ENCODE measurements around the gene MAP3K8.

Gene MAP3K8

GRCh38 chr10:30433730-30434272 lies at the start of gene MAP3K8:
TSS of gene MAP3K8 (plus strand) at chr10:30434184. CDS start at chr10:30438939, 4,755 bp downstream.
- DNase-seq = peak; percentile 91

DNA sequence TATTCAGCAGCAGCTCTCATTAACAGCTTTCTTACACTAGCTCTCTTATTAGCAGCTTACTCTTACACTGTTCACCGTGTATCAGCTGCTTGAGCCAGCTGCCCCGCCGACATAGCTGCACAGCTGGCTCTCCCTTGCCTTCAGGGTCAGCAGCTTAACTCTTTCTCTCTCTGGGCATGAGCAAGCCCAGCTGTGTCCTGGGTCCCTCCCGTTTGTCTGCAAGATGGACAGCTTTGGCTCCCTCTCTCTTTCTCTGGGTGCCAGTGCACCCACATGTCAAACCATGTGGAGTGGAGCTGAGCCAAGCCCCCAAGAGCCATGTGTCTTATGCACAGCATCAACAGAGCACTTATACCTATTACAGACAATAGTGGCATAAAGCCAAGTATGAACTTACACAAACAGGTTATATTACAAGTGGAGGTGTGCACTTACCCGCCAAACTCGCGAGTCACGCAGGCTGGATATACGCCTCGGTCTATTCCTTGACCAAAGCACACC lies 49.2 kb upstream of the MAP3K8 start:
- DNase-seq = peak; percentile 72

- DNase-seq = peak; percentile 13
These were observed 47.0 kb upstream of the MAP3K8 start for GRCh38 chr10:30386801-30387588.

DNA sequence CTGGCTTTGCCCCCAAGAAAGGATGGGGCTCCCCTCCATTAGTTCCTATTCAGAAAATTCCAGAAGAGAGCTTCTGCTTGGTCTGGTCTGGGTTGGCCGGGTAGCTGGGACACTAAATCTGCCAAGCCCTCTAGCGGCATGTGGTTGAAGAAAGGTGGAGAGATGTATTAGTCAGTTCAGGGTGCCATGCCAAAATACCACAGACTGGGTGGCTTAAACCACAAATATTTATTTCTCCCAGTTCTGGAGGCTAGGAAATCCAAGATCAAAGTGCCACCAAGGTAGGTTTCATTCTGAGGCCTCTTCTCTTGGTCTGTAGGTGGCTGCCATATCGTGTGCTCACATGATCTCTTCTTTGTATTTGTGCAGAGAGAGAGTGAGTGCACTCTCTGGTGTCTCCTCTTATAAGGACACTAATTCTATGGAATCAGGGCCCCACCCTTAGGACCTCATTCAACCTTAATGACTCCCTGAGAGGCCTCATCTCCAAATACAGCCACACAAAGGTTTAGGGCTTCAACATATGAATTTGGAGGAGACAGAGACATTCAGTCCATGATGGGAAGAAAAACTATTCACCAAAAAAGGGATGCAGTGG lies 46.2 kb upstream of the MAP3K8 start:
- peak; percentile 62 for DNase-seq

- DNase-seq = no peak
These were observed 44.4 kb upstream of the MAP3K8 start for GRCh38 chr10:30389543-30389942.

- DNase-seq = no peak
These were observed 43.8 kb upstream of the MAP3K8 start for GRCh38 chr10:30390207-30390606.

DNA sequence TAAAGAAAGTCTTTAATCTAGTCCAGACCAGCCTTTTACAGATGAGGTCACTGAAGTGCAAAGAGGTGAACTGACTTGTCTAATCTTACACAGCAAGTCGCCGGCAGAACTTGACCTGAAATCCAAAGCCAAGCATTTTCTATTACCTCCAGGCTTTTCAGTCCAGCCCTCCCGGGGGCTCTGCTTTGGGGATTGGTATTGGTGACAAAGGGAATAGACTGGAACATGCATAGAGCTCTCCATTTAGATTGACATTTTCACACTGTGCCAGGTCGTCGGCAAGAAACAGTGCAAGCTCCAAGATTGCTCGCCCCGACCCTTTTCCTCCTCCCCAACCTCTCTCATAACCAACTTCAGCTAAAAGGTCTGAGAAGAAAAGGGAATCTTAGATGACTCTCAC lies 42.7 kb upstream of the MAP3K8 start:
- DNase-seq = no peak

- DNase-seq = peak; percentile 47
These were observed 41.4 kb upstream of the MAP3K8 start for GRCh38 chr10:30392564-30392990.

- no peak for DNase-seq
These were observed 37.7 kb upstream of the MAP3K8 start for GRCh38 chr10:30396293-30396692.

GRCh38 chr10:30396698-30397097 lies 37.3 kb upstream of the MAP3K8 start:
- DNase-seq = no peak

- DNase-seq = no peak
These were observed 35.8 kb upstream of the MAP3K8 start for GRCh38 chr10:30398193-30398592.

GRCh38 chr10:30398788-30399187 lies 35.2 kb upstream of the MAP3K8 start:
- DNase-seq = no peak

GRCh38 chr10:30403494-30403893 lies 30.5 kb upstream of the MAP3K8 start:
- DNase-seq = no peak

GRCh38 chr10:30404540-30404939 lies 29.4 kb upstream of the MAP3K8 start:
- DNase-seq = no peak

DNA sequence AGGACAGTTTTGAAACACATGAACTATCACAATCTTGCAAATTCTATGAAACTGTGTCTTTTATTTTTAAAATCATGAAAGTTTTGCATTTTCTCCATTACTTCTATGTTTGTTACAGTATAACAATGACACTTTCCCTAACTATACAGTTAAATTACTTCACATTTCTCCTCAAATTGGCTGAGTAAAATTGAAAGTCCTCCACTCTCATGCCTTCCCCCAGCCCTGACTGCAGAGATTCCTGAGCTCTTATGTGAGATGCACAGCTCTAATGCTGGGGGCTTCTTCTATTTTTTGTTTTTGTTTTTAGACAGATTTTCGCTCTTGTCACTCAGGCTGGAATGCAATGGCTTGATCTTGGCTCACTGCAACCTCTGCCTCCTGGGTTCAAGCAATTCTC lies 22.7 kb upstream of the MAP3K8 start:
- no peak for DNase-seq

- DNase-seq = no peak
These were observed 21.1 kb upstream of the MAP3K8 start for GRCh38 chr10:30412901-30413300.

DNA sequence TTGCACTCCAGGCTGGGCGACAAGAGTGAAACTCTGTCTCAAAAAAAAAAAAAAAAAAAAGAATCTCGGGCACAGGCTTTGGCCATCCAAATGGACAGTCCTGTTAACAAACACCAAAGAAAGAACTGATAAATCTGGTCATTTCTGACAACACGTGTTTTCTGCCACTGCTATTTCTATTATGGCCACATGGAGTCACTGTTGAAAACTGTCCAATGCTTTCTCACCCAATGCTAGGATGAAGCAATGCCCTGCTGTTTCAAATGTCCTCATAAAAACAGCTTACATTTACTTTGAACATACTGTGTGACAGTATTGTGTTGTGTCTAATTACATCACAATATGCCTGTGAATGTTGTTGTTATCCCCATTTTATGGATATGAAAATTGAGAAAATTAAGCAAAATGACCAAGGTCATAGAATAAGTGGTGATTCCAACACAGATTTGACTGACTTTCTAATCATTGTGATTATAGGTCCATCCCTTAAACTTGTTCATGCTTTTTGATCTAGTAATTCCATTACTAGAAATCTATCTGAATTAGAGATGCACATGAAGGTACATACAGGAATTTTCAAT lies 19.9 kb upstream of the MAP3K8 start:
- DNase-seq = peak; percentile 67

GRCh38 chr10:30415593-30415992 lies 18.4 kb upstream of the MAP3K8 start:
- no peak for DNase-seq

- no peak for DNase-seq
These were observed 16.7 kb upstream of the MAP3K8 start for GRCh38 chr10:30417301-30417700.

DNA sequence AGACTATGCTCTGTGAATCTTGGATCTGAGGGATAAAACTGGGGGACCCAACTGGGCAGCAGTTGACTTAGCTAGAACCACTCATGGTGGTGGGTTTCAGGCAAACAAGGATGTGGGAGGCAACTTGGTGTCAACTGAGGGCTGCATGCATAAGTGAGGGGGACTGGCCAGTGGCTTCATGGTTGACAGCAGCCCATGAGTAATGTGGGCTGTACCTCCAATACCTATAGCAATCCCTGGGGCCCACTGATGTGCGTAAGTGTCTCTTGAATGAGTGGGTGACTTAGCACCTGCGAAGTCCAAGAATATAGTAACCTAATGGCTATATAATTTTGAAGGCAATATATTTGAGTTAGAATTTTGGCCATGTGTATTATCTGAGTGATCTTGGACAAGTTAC lies 13.7 kb upstream of the MAP3K8 start:
- no peak for DNase-seq

- DNase-seq = no peak
These were observed 13.2 kb upstream of the MAP3K8 start for GRCh38 chr10:30420766-30421165.

GRCh38 chr10:30422151-30422695 lies 11.8 kb upstream of the MAP3K8 start:
- no peak for DNase-seq

DNA sequence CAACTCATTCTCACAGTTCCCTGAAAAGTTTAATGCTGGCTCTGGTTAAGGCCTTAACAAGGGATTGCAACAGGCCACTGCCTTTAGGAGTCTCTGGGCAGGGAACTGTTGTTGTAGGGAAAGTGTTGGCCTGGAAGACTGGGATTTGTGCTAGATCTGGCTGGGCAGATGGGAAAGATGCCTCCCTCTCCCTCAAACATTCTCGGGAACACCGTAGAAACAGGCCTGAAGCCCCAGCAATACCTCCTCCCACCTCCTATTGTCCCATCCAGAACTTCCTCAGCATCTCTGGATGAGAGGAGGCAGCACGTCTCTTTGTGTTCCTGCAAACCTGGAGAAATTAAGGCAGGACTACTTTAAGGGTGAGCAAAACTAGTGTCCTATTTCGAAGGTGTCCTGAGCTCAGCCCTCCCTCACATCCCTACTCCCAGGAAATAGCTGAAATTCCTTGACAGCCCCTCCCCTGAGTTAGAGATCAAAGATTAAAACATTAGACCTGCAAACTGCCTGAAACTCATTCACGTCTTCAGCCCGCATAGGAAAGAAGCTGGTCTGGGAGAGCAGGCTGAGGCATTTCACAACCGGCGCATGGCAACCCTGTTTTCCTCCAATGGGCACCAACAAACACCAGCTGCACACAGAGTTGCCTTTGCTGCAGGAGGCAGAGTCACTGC lies 10.9 kb upstream of the MAP3K8 start:
- peak; percentile 83 for DNase-seq

Data from HCEC 1CT (cell line).